OCI-LY7 (cell line): ENCODE measurements around the gene TAS2R30. TPM values are rescaled to one million over a fixed set of nuclear protein-coding genes. Genes with fewer than 3 reads are reported as not detected.
"Not testable (repeated sequence)": the region's sequence is repeated elsewhere in the genome, so short reads cannot be mapped to it uniquely, and the experiment has no call there.

Experiments used
- BruUV-seq: library from RNA; stranded (reverse); fragments of 400-500 nt; replicated peaks from 2 replicates; lab custom pipeline; 2021; lab: Mats Ljungman, UMichigan
- CTCF ChIA-PET: fragments of 300-600 bp; sonication (Branson Sonifier 250); formaldehyde crosslinking; loops from one replicate; lab custom pipeline; 2022; ENCODE audit warnings: antibody characterized with exemption; ENCODE audit not compliant: unreplicated experiment; lab: Charles Lee
- POLR2A ChIA-PET: fragments of 300-600 bp; sonication (Branson Sonifier 250); formaldehyde crosslinking; loops from one replicate; lab custom pipeline; 2022; ENCODE audit warnings: antibody characterized with exemption; lab: Charles Lee
- DNase-seq: peaks from one replicate; pipeline ENCODE4 v3.0.0-alpha.2; 2015; ENCODE audit warnings: low spot score
- H2AFZ ChIP-seq: fragments of 200-600 bp; sonication (generic), shearing (Covaris generic); 2 replicates; pipeline ENCODE4 v1.6.1; 2014; ENCODE audit warnings: mild to moderate bottlenecking, antibody characterized with exemption, low read length, moderate library complexity
- H3K27ac ChIP-seq: fragments of 200-600 bp; sonication (generic); 2 replicates; pipeline ENCODE4 v1.5.1; 2014; ENCODE audit warnings: mixed run types, low read depth, mild to moderate bottlenecking, moderate library complexity, low read length, inconsistent platforms; ENCODE audit not compliant: poor library complexity, severe bottlenecking
- H3K36me3 ChIP-seq: fragments of 200-600 bp; sonication (generic); 2 replicates; pipeline ENCODE4 v1.6.1; 2014; ENCODE audit warnings: mild to moderate bottlenecking, antibody characterized with exemption, low read length, moderate library complexity, mixed read lengths; ENCODE audit not compliant: insufficient read depth
- H3K4me1 ChIP-seq: fragments of 200-600 bp; sonication (generic); 2 replicates; pipeline ENCODE4 v1.5.1; 2014; ENCODE audit warnings: mild to moderate bottlenecking, low read length; ENCODE audit not compliant: insufficient read depth, poor library complexity, severe bottlenecking
- H3K4me2 ChIP-seq: fragments of 200-600 bp; sonication (generic); 2 replicates; pipeline ENCODE4 v1.6.1; 2014; ENCODE audit warnings: mild to moderate bottlenecking, low read length
- H3K4me3 ChIP-seq: fragments of 200-600 bp; sonication (generic); 2 replicates; pipeline ENCODE4 v1.5.1; 2014; ENCODE audit warnings: mild to moderate bottlenecking, low read depth, low read length; ENCODE audit not compliant: poor library complexity, severe bottlenecking
- H3K79me2 ChIP-seq: fragments of 200-600 bp; sonication (generic); 2 replicates; pipeline ENCODE4 v1.6.1; 2016; ENCODE audit warnings: low read depth, mild to moderate bottlenecking, low read length, moderate library complexity, mixed read lengths; ENCODE audit not compliant: insufficient read depth
- H3K9me2 ChIP-seq: fragments of 200-600 bp; sonication (generic); 2 replicates; pipeline ENCODE4 v1.6.1; 2016; ENCODE audit warnings: mild to moderate bottlenecking, low read length, mixed read lengths; ENCODE audit not compliant: insufficient read depth
- H3K9me3 ChIP-seq: fragments of 200-600 bp; sonication (generic); 2 replicates; pipeline ENCODE4 v1.6.1; 2014; ENCODE audit warnings: mild to moderate bottlenecking, mixed run types, low read length, mixed read lengths
- H4K20me1 ChIP-seq: fragments of 200-600 bp; sonication (generic); 2 replicates; pipeline ENCODE4 v1.6.1; 2014; ENCODE audit warnings: mild to moderate bottlenecking, antibody characterized with exemption, low read length, moderate library complexity, mixed read lengths; ENCODE audit not compliant: insufficient read depth
- CTCF ChIP-seq: fragments of 200-600 bp; sonication (generic); conservative IDR thresholded peaks from 2 replicates; pipeline ENCODE4 v1.5.1; 2014; ENCODE audit warnings: mild to moderate bottlenecking, antibody characterized with exemption, low read length, moderate library complexity, mixed read lengths
- EZH2phosphoT487 ChIP-seq: fragments of 200-600 bp; sonication (generic); IDR thresholded peaks from 2 replicates; pipeline ENCODE4 v1.6.1; 2018; ENCODE audit warnings: low read depth, borderline replicate concordance, mild to moderate bottlenecking, mixed run types, antibody characterized with exemption, low read length, moderate library complexity, mixed read lengths
- intact Hi-C: fragments of 100-400 bp; cut with micrococcal nuclease; formaldehyde crosslinking; loops from one replicate; pipeline ENCODE4 v1.10.0; 2022; ENCODE audit not compliant: unreplicated experiment
- total RNA-seq, 2 experiments: library from RNA; depleted of rRNA in 1 of 2; stranded (reverse); fragments of >200 nt in 1 of 2; shearing (Covaris generic) in 1 of 2; gene quantifications; 2 replicates each; pipeline ENCODE4 v1.2.3, GENCODE V29; 2014 to 2022

Gene TAS2R30
- total RNA-seq, 2 experiments from 2014 or later, result 4.1 to 6.0 TPM

GRCh38 chr12:11130382-11130781 lies 4.1 kb downstream of the TAS2R30 start:
- Histone ChIP-seq H3K4me1 (no peaks in the 10 kb centered on the region), H3K9me3 (0 out of 2 replicates have a peak, but pooled peaks cover 7% of the 10 kb centered on the region), H4K20me1 (no peaks in the 10 kb centered on the region), H3K79me2 (peaks cover 2% of the 10 kb centered on the region; the same call in 1 of the 2 replicates), H3K27ac (no peak overlapping the region), H3K4me3 (no peak overlapping the region), H2AFZ (no peak overlapping the region), H3K36me3 (no peaks in the 10 kb centered on the region), H3K4me2 (no peak overlapping the region), H3K9me2 (no peaks in the 10 kb centered on the region)
- no peak for TF ChIP-seq EZH2phosphoT487
- TF ChIP-seq CTCF, result no peak
- CTCF ChIA-PET, result no interaction called here
- POLR2A ChIA-PET, result no interaction called here
- DNase-seq, result no peak
- BruUV-seq, result no TSS peak
- intact Hi-C loops, result no loop called here

GRCh38 chr12:11114130-11114529 lies 20.3 kb downstream of the TAS2R30 start:
- peaks cover 16% of the 10 kb centered on the region; the same call in 1 of the 2 replicates for H3K9me3 ChIP-seq
- H3K4me3 ChIP-seq, CTCF ChIA-PET, DNase-seq, POLR2A ChIA-PET, H3K4me2 ChIP-seq, H3K4me1 ChIP-seq, H3K9me2 ChIP-seq, H2AFZ ChIP-seq, H4K20me1 ChIP-seq, H3K36me3 ChIP-seq, BruUV-seq, intact Hi-C loops, H3K27ac ChIP-seq: not testable (repeated sequence)
- peaks cover 39% of the 10 kb centered on the region; the same call in 1 of the 2 replicates for H3K79me2 ChIP-seq

- POLR2A ChIA-PET, result interaction anchor here (1.3 kb wide), 1 partner anchor 10 kb away, joined by 3 read pairs; no protein-coding TSS in a partner anchor
- H3K79me2 ChIP-seq, result peaks cover 32% of the 10 kb centered on the region; the same call in 1 of the 2 replicates
- BruUV-seq, H3K36me3 ChIP-seq, H2AFZ ChIP-seq, DNase-seq, intact Hi-C loops, H3K4me1 ChIP-seq, H3K27ac ChIP-seq, H4K20me1 ChIP-seq, H3K9me2 ChIP-seq, H3K4me2 ChIP-seq, H3K4me3 ChIP-seq, CTCF ChIA-PET: not testable (repeated sequence)
- peaks cover 16% of the 10 kb centered on the region; the same call in 1 of the 2 replicates for H3K9me3 ChIP-seq
Observed at GRCh38 chr12:11111213-11111612, 23.2 kb downstream of the TAS2R30 start.

GRCh38 chr12:11108862-11109261 lies 25.6 kb downstream of the TAS2R30 start:
- Histone ChIP-seq H3K4me1 (no peaks in the 10 kb centered on the region), H3K4me3 (no peak overlapping the region), H3K79me2 (peaks cover 17% of the 10 kb centered on the region; the same call in 1 of the 2 replicates), H3K4me2 (no peak overlapping the region), H3K9me3 (peaks cover 9% of the 10 kb centered on the region; the same call in 1 of the 2 replicates), H4K20me1 (no peaks in the 10 kb centered on the region), H3K9me2 (no peaks in the 10 kb centered on the region), H2AFZ (no peak overlapping the region), H3K36me3 (peaks cover 4% of the 10 kb centered on the region), H3K27ac (no peak overlapping the region)
- CTCF ChIA-PET, result no interaction called here
- TF ChIP-seq EZH2phosphoT487 (no peak), CTCF (no peak)
- DNase-seq, result no peak
- no TSS peak for BruUV-seq
- POLR2A ChIA-PET, result no interaction called here
- intact Hi-C loops, result no loop called here
